BLaER1 (cell line): ENCODE results near the gene C19orf73.

Experiments used
- H3K27ac ChIP-seq: shearing (Covaris generic); formaldehyde crosslinking; 2 replicates; pipeline ENCODE4 v1.8.1; 2022
- H3K27me3 ChIP-seq: shearing (Covaris generic); formaldehyde crosslinking; 2 replicates; pipeline ENCODE4 v1.8.1; 2022
- H3K36me3 ChIP-seq: shearing (Covaris generic); formaldehyde crosslinking; 2 replicates; pipeline ENCODE4 v1.8.1; 2022
- H3K4me1 ChIP-seq: shearing (Covaris generic); formaldehyde crosslinking; 2 replicates; pipeline ENCODE4 v1.8.1; 2022
- H3K4me2 ChIP-seq: shearing (Covaris generic); formaldehyde crosslinking; 2 replicates; pipeline ENCODE4 v1.8.1; 2022
- H3K4me3 ChIP-seq: shearing (Covaris generic); formaldehyde crosslinking; 2 replicates; pipeline ENCODE4 v1.8.1; 2022
- H3K9ac ChIP-seq: shearing (Covaris generic); formaldehyde crosslinking; 2 replicates; pipeline ENCODE4 v1.8.1; 2022
- H3K9me3 ChIP-seq: shearing (Covaris generic); formaldehyde crosslinking; 2 replicates; pipeline ENCODE4 v1.8.1; 2022
- H4K20me1 ChIP-seq: shearing (Covaris generic); formaldehyde crosslinking; 2 replicates; pipeline ENCODE4 v1.8.1; 2022
- Cebpa-rat ChIP-seq: shearing (Covaris generic); IDR thresholded peaks from 2 replicates; pipeline ENCODE4 v1.8.1; 2022

The C19orf73 gene

GRCh38 chr19:49104229-49104864 lies 14.6 kb downstream of the C19orf73 start:
- peaks cover 78% of the 10 kb centered on the region for H3K36me3 ChIP-seq
- H3K4me3 ChIP-seq: peak overlapping the region; percentile 59
- H3K27ac ChIP-seq: peak overlapping the region; percentile 82
- no peaks in the 10 kb centered on the region for H3K27me3 ChIP-seq
- TF ChIP-seq Cebpa-rat: no peak
- peak overlapping the region; percentile 80 for H3K9ac ChIP-seq
- no peaks in the 10 kb centered on the region for H3K9me3 ChIP-seq
- H3K4me1 ChIP-seq: peaks cover 71% of the 10 kb centered on the region
- peaks cover 63% of the 10 kb centered on the region for H4K20me1 ChIP-seq
- H3K4me2 ChIP-seq: peak overlapping the region; percentile 90

- Histone ChIP-seq H3K9me3 (no peaks in the 10 kb centered on the region), H3K36me3 (peaks cover 78% of the 10 kb centered on the region), H3K4me2 (peak overlapping the region; percentile 90), H3K9ac (peak overlapping the region; percentile 80), H3K27ac (peak overlapping the region; percentile 82), H3K4me1 (peaks cover 77% of the 10 kb centered on the region), H3K27me3 (no peaks in the 10 kb centered on the region), H3K4me3 (peak overlapping the region; percentile 59), H4K20me1 (peaks cover 62% of the 10 kb centered on the region)
- no peak for TF ChIP-seq Cebpa-rat
These were observed 15.4 kb downstream of the C19orf73 start for GRCh38 chr19:49103331-49104085.

- peaks cover 76% of the 10 kb centered on the region for H3K36me3 ChIP-seq
- H3K9ac ChIP-seq: peak overlapping the region; percentile 80
- H3K4me3 ChIP-seq: no peak overlapping the region
- peaks cover 89% of the 10 kb centered on the region for H3K4me1 ChIP-seq
- no peaks in the 10 kb centered on the region for H3K27me3 ChIP-seq
- TF ChIP-seq Cebpa-rat: no peak
- H3K4me2 ChIP-seq: peak overlapping the region; percentile 90
- peaks cover 62% of the 10 kb centered on the region for H4K20me1 ChIP-seq
- H3K9me3 ChIP-seq: no peaks in the 10 kb centered on the region
- H3K27ac ChIP-seq: peak overlapping the region; percentile 82
These were observed 16.6 kb downstream of the C19orf73 start for GRCh38 chr19:49102303-49102702.

GRCh38 chr19:49101160-49101559 lies 17.8 kb downstream of the C19orf73 start:
- peaks cover 62% of the 10 kb centered on the region for H4K20me1 ChIP-seq
- peak overlapping the region; percentile 60 for H3K27ac ChIP-seq
- peak overlapping the region; percentile 51 for H3K4me2 ChIP-seq
- peaks cover 83% of the 10 kb centered on the region for H3K4me1 ChIP-seq
- no peak overlapping the region for H3K4me3 ChIP-seq
- no peak for TF ChIP-seq Cebpa-rat
- no peaks in the 10 kb centered on the region for H3K27me3 ChIP-seq
- no peaks in the 10 kb centered on the region for H3K9me3 ChIP-seq
- H3K36me3 ChIP-seq: peaks cover 76% of the 10 kb centered on the region
- peak overlapping the region; percentile 48; the same call in 1 of the 2 replicates for H3K9ac ChIP-seq

GRCh38 chr19:49098795-49099194 lies 20.1 kb downstream of the C19orf73 start:
- Histone ChIP-seq H3K4me3 (no peak overlapping the region), H3K4me2 (peak overlapping the region; percentile 68), H3K9ac (peak overlapping the region; percentile 52; the same call in 1 of the 2 replicates), H3K4me1 (peaks cover 71% of the 10 kb centered on the region), H3K27me3 (no peaks in the 10 kb centered on the region), H4K20me1 (peaks cover 69% of the 10 kb centered on the region), H3K36me3 (peaks cover 84% of the 10 kb centered on the region), H3K27ac (peak overlapping the region; percentile 76), H3K9me3 (no peaks in the 10 kb centered on the region)
- TF ChIP-seq Cebpa-rat: no peak

- 0 out of 2 replicates have a peak overlapping the region, but pooled peaks have one; percentile 2 for H3K4me3 ChIP-seq
- peaks cover 60% of the 10 kb centered on the region for H3K4me1 ChIP-seq
- peaks cover 90% of the 10 kb centered on the region for H3K36me3 ChIP-seq
- H3K9ac ChIP-seq: peak overlapping the region; percentile 52
- no peaks in the 10 kb centered on the region for H3K9me3 ChIP-seq
- H4K20me1 ChIP-seq: peaks cover 80% of the 10 kb centered on the region
- H3K27me3 ChIP-seq: no peaks in the 10 kb centered on the region
- H3K27ac ChIP-seq: peak overlapping the region; percentile 76
- H3K4me2 ChIP-seq: peak overlapping the region; percentile 68
- TF ChIP-seq Cebpa-rat: no peak
These were observed 21.3 kb downstream of the C19orf73 start for GRCh38 chr19:49097453-49098288.

- Histone ChIP-seq H3K36me3 (peaks cover 98% of the 10 kb centered on the region), H4K20me1 (peaks cover 95% of the 10 kb centered on the region), H3K4me2 (no peak overlapping the region)
These were observed 24.1 kb downstream of the C19orf73 start for GRCh38 chr19:49094505-49095482.

GRCh38 chr19:49092686-49093085 lies 26.3 kb downstream of the C19orf73 start:
- Histone ChIP-seq H3K4me2 (no peak overlapping the region), H4K20me1 (peaks cover 100% of the 10 kb centered on the region), H3K9ac (no peak overlapping the region), H3K4me1 (peaks cover 28% of the 10 kb centered on the region), H3K27me3 (no peaks in the 10 kb centered on the region), H3K27ac (no peak overlapping the region), H3K9me3 (no peaks in the 10 kb centered on the region), H3K36me3 (peaks cover 100% of the 10 kb centered on the region), H3K4me3 (no peak overlapping the region)
- TF ChIP-seq Cebpa-rat: no peak

More at GRCh38 chr19:49094505-49095482, 24.1 kb downstream of the C19orf73 start:
- no peak for TF ChIP-seq Cebpa-rat
- Histone ChIP-seq H3K27me3 (no peaks in the 10 kb centered on the region), H3K27ac (peak overlapping the region; percentile 13; the same call in 1 of the 2 replicates), H3K4me3 (no peak overlapping the region), H3K9me3 (no peaks in the 10 kb centered on the region), H3K9ac (peak overlapping the region; percentile 56), H3K4me1 (peaks cover 33% of the 10 kb centered on the region)
